HUES48 (cell line): ENCODE measurements around the gene BUD23.

ENCODE experiments used
- H3K27ac ChIP-seq: one replicate; pipeline ENCODE4 v1.7.0; 2013; ENCODE audit warnings: low read depth, low read length, inconsistent platforms
- H3K27me3 ChIP-seq: 2 replicates; pipeline ENCODE4 v1.6.1; 2013; ENCODE audit warnings: mild to moderate bottlenecking, low read length; ENCODE audit not compliant: control insufficient read depth, insufficient read depth
- H3K36me3 ChIP-seq: 2 replicates; pipeline ENCODE4 v1.6.1; 2013; ENCODE audit warnings: low read length; ENCODE audit not compliant: control insufficient read depth, insufficient read depth
- H3K4me1 ChIP-seq: 2 replicates; pipeline ENCODE4 v1.6.1; 2013; ENCODE audit warnings: mild to moderate bottlenecking, low read length; ENCODE audit not compliant: control insufficient read depth, insufficient read depth
- H3K4me3 ChIP-seq: 2 replicates; pipeline ENCODE4 v1.5.1; 2013; ENCODE audit warnings: mild to moderate bottlenecking, low read depth, low read length
- H3K9ac ChIP-seq: 2 replicates; pipeline ENCODE4 v1.6.1; 2013; ENCODE audit warnings: mild to moderate bottlenecking, low read depth, low read length, moderate library complexity
- H3K9me3 ChIP-seq: 2 replicates; pipeline ENCODE4 v1.6.1; 2013; ENCODE audit warnings: low read length; ENCODE audit not compliant: control insufficient read depth, insufficient read depth

BUD23 gene

GRCh38 chr7:73742753-73743641 lies 59.6 kb downstream of the BUD23 start:
- no peaks in the 10 kb centered on the region for H3K36me3 ChIP-seq
- peak overlapping the region; percentile 51 for H3K4me3 ChIP-seq
- peaks cover 9% of the 10 kb centered on the region for H3K27me3 ChIP-seq
- H3K27ac ChIP-seq, result peak overlapping the region; percentile 96
- H3K9me3 ChIP-seq, result no peaks in the 10 kb centered on the region
- H3K4me1 ChIP-seq, result peaks cover 31% of the 10 kb centered on the region
- H3K9ac ChIP-seq, result peak overlapping the region; percentile 88

GRCh38 chr7:73746378-73746777 lies 63.0 kb downstream of the BUD23 start:
- Histone ChIP-seq H3K9ac (no peak overlapping the region), H3K27me3 (peaks cover 3% of the 10 kb centered on the region; the same call in 1 of the 2 replicates), H3K4me3 (no peak overlapping the region), H3K27ac (no peak overlapping the region), H3K36me3 (no peaks in the 10 kb centered on the region), H3K4me1 (peaks cover 22% of the 10 kb centered on the region), H3K9me3 (no peaks in the 10 kb centered on the region)
